ENCODE results near the gene SAMD3.

The SAMD3 gene

DNA sequence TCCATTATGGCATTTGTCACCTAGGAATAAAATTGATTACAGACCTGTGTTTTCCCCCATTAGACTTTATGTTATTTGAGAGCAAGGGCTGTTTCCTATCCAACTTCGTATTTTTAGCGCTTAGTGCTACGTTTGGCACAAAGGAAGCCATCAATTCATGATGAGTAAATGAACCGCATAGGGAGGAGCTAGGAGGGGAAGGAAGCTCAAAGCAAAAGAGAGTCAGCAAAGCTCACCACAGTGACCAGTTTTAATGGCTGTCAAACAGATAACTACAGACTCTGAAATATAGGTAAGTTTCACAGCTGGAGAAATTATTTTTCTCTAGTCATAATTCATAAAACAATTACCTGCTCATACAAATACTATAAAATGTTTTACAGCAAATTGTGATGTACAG, 6.9 kb upstream of the SAMD3 start:
- in situ Hi-C loops (cut with HindIII; ENCODE audit: low sequenced_read_pairs) = loop anchor here (5.0 kb wide), 1 partner anchor 53 kb away; no protein-coding TSS in a partner anchor
- no peak for DNase-seq (ENCODE audit: low read depth)
- TF ChIP-seq, protein P1, sequence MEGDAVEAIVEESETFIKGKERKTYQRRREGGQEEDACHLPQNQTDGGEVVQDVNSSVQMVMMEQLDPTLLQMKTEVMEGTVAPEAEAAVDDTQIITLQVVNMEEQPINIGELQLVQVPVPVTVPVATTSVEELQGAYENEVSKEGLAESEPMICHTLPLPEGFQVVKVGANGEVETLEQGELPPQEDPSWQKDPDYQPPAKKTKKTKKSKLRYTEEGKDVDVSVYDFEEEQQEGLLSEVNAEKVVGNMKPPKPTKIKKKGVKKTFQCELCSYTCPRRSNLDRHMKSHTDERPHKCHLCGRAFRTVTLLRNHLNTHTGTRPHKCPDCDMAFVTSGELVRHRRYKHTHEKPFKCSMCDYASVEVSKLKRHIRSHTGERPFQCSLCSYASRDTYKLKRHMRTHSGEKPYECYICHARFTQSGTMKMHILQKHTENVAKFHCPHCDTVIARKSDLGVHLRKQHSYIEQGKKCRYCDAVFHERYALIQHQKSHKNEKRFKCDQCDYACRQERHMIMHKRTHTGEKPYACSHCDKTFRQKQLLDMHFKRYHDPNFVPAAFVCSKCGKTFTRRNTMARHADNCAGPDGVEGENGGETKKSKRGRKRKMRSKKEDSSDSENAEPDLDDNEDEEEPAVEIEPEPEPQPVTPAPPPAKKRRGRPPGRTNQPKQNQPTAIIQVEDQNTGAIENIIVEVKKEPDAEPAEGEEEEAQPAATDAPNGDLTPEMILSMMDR (IDR thresholded peaks at IDR 0.05; ENCODE audit: low read depth, low read length, missing control alignments) = no peak

DNA sequence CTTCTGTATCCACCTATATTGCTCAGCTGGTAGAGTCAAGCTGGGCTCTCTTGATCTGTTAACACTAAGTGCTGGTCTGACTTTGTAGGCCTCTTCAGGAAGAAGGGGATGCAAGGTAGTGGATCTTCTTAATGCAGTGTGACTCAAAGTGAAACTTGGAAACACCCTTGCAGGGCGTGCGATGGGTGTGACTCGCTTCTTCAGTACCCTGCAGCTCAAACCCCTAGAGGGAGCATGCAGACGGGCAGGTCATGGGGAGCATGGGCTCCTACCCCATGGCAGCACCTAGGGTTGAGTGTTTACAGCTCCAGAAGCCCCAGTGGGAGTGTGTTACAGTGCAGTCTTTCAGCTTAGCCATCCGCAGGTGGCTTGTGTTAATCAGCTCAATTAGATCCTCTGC, 757 bp upstream of the SAMD3 start:
- DNase-seq (ENCODE audit: low read depth) = no peak
- in situ Hi-C loops (cut with HindIII; ENCODE audit: low sequenced_read_pairs) = no loop called here
- H3K4me3 ChIP-seq (ENCODE audit: low read depth, low read length) = no peak overlapping the region
- TF ChIP-seq, protein P1 (IDR thresholded peaks at IDR 0.05; ENCODE audit: low read depth, low read length, missing control alignments) = no peak

More for the DNA sequence above, 6.9 kb upstream of the SAMD3 start:
- no peak overlapping the region for H3K4me3 ChIP-seq (ENCODE audit: low read depth, low read length)

DNA sequence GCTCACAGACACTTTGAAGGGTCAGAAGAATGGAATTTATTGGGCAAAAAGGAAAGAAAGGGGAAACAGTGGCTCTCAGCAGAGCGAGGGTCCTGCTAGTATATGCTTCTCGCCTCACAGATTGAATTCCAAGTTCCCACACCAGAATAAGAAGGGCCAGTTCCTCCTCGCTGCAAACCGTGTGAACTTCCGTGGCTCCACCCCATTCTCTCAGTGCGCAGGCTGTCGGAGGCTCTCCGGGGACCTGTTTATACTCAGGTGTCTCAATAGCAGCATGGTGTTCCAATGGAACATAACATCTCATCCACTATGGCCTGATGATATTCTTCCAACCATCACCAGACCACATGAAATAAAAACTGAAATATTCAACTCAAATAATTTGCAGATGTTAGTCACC, 4.6 kb downstream of the SAMD3 start:
- in situ Hi-C loops (cut with HindIII; ENCODE audit: low sequenced_read_pairs) = no loop called here
- H3K4me3 ChIP-seq (ENCODE audit: low read depth, low read length) = no peak overlapping the region
- TF ChIP-seq, protein P1 (IDR thresholded peaks at IDR 0.05; ENCODE audit: low read depth, low read length, missing control alignments) = no peak
- DNase-seq (ENCODE audit: low read depth) = no peak

DNA sequence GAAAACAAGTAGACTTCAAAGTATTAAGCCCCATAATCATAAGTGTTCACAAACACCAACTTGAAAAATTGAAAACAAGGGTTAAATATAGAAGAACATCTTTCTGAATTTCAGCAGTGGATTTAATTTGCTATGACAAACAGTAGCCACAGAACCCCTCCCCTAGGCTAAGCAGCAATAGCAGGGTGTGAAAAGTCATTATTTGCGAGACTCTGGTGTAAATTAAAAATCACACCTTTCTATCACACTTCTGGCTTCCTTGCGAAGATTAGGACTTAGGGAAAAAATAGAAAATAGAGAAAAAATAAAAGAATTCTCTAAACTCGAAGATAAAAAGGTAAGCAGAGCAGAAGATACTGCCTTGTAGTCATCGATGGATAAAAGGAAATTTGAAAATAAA, 6.1 kb downstream of the SAMD3 start:
- H3K4me3 ChIP-seq (ENCODE audit: low read depth, low read length) = no peak overlapping the region
- TF ChIP-seq, protein P1 (IDR thresholded peaks at IDR 0.05; ENCODE audit: low read depth, low read length, missing control alignments) = no peak
- DNase-seq (ENCODE audit: low read depth) = no peak
- in situ Hi-C loops (cut with HindIII; ENCODE audit: low sequenced_read_pairs) = no loop called here

DNA sequence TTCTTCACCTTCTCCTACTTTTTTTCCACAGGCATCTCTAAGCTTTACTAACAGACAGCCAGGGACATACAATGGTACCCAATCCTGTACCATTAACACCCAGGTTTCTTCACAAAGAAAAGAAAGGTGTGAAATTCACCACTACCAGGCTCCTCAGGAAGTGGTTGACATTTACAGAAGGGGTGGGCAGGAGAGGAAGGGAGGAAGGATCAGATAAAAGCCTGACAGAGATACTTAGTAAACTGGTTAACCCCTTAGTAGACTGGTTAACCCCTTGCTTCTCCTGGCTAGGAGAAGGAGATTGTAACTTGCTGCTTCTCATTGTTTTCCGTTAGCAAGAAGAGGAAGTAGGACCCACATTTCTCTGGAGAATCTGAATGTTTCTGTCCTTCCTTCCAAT, 7.2 kb downstream of the SAMD3 start:
- in situ Hi-C loops (cut with HindIII; ENCODE audit: low sequenced_read_pairs) = no loop called here
- TF ChIP-seq, protein P1 (IDR thresholded peaks at IDR 0.05; ENCODE audit: low read depth, low read length, missing control alignments) = no peak
- H3K4me3 ChIP-seq (ENCODE audit: low read depth, low read length) = no peak overlapping the region
- DNase-seq (ENCODE audit: low read depth) = no peak

DNA sequence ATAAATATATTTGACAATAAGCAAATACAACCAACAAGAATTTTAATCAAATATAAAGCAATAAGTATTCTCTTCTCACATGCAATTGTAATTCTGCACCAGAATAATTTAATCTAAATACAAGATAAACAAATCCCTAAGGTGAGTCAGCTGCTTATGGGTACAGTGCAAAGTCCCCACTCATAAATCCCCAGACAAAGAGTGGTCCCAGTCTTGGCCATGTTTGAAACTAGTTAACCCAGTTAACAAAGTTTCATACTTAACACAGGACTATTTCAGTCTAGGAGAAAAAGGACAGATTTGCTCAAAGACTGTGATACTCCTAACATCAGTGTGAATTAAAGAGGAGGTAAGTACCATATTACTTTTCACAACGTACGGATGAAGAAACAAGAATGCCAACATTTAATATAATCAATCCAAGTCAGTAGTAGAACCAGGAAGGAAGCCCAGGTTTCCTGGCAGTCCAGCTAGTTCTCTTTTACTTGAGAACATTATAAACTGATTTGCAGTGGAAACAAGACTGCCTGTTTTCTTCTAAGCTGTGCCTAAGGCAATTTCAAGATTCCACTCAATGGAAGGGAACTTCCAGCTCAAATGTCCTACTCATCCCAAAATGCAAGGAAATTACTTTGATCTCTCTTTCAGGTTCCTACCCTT, 10.4 kb downstream of the SAMD3 start:
- no peak overlapping the region for H3K4me3 ChIP-seq (ENCODE audit: low read depth, low read length)
- DNase-seq (ENCODE audit: low read depth) = no peak
- TF ChIP-seq, protein P1 (IDR thresholded peaks at IDR 0.05; ENCODE audit: low read depth, low read length, missing control alignments) = no peak
- in situ Hi-C loops (cut with HindIII; ENCODE audit: low sequenced_read_pairs) = no loop called here
